GM19397 (cell line): ENCODE measurements around the gene SMG6.
"Not testable (repeated sequence)": the region's sequence is repeated elsewhere in the genome, so short reads cannot be mapped to it uniquely, and the experiment has no call there.

Experiments
- ATAC-seq: cut with Tn5 transposase; IDR thresholded peaks from one replicate; pipeline ENCODE4 v1.9.1; 2021; ENCODE audit warnings: mild to moderate bottlenecking, moderate library complexity; ENCODE audit not compliant: unreplicated experiment

SMG6 gene

DNA sequence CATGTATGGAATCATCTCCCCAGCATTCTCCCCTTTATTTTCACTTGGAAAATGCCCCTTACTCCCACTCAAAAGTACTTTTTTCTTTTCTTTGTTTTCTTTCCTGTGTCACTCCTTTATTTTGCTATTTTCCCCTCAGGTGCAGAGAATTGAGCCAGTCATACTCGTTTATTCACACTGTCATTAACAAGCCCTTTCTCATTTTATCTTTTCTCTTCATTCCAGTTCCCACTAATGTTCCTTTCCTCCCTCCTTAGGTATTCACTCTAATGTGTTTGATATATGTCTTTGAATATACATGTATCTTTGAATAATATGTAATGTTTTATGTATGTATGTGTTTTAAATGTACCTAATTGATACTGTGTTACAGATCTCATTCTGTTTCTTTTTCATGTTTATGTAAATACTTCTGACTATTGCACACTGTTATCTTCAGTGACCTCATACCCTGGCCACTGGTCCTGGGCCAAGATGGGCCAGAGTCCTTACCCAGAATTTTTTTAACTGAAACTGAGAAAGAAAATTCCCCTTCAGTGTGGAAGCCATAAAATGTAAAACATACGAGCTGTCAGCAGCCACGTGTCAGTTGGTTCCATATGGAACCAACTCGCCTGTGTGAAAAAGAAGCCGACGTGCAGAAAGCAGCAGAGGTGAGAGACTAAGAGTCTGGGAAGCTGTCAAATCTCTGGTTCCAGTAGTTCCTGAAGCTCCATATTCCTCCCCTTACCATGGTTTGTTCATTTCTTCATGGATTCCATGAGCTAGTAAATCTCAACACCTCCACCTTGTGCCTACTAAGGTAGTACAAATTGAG, 6.0 kb upstream of the SMG6 start:
- no peak for ATAC-seq

DNA sequence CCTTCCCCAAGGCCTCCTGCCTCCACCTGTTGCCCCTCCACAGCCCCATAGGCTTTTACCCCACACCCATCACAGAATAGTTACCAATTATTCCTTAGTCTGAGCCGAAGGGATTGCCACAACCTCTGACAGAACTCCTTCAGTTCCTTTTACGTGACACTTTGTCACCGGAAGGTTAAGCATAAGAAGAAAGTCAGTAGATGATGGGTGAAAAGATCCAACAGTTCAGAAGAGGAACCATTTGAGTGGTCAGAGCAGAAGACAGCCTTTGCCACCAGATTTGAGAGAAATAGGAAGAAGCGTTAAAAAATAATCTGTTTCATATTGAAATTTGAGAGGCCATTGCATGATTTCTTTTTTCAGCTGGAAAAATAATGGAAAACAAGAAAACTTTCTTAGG, 1.3 kb upstream of the SMG6 start:
- ATAC-seq, result no peak

DNA sequence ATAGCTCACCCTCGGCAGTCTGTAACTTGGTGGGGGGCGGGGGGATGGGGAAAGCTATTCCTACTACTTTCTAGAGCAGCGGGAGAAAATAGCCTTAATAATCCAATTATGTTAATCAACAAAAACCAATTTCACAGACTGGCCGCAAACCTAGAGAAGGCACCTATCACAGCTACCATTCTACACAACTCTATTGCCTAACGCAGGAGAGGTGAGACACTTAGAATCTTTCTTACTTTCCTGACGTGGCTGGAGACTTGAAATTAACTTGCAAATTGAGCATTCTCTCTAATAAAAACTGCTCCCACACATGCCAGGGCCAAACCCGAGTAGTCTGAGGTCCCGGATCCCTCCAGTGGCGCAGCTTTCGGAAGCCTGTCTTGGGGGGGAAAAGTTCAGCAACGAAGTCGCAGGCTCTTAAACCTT, 794 bp downstream of the SMG6 start:
- peak; percentile 3 for ATAC-seq

DNA sequence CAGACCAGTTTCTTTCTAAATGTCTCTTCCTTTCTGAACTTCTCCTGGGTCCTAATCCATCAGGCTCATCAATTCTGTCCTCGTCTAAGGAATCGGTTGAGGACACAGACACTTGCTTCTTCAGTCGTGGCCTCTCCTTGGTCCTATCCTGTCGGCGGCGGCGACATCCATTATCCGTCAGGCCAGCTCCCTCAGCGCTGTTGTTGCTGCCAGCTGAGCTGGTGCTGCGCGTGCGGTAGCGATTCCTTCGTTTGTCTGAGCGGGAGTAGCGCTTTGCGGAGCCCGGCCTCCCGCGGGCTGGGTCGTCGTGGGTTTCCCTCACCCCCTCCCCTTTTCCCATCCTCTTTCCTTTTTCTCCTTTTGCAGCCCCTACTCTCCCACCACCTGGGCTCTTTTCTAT, 3.8 kb downstream of the SMG6 start:
- ATAC-seq, result no peak

DNA sequence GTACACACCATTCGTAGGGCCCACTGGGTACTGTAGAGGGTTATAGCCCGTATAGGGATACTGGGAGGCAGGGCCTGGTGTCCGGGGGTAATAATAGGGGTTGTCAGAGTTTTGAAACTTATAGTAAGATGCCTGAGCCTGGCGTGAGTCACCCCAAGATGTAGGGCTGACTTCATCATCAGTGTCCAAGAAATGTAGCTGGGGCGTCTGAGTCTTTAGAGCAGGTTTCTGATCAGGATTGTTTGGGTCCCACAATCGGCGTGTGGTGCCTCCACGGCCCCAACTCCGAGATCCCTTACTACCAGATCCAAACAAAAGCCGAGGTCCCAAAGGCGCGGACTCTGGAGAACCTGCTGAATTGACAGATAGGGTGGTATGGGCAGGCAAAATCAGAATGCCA, 4.4 kb downstream of the SMG6 start:
- no peak for ATAC-seq

DNA sequence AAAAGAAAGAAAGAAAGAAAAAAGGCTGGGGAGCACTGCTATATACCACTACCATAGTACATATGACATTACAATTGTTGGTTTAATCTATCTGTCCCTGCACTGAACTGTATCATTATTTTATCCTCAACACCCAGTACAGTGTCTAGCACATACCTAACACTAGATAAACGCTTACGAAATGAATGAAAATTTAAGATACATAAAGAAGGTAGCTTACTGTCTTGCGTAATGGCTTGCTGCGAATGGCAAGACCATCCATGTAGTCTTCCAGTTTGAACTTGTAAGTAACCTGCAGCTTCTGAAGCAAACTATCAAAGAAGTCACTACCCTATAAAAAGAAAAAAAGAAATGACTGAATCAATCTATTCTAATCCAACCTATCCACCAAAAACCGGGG, 6.6 kb downstream of the SMG6 start:
- ATAC-seq, result no peak

DNA sequence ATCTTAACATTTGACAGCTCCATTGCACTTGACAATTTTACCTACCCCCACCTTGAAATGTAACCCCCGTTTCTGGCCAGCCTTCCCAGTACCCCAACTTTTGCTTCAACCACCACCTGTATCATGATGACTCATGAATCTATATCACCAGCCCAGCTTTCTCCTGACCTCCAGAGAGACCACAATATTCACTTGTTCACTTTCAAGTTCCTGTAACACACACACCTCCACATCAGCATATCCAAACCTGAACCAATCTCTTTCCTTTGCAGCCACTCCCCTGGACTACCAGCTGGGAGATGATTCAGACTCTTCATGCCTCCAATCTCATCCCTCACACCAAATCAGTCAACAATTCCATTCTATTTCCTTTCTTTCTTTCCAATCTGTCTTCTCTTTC, 8.0 kb downstream of the SMG6 start:
- ATAC-seq, result no peak

DNA sequence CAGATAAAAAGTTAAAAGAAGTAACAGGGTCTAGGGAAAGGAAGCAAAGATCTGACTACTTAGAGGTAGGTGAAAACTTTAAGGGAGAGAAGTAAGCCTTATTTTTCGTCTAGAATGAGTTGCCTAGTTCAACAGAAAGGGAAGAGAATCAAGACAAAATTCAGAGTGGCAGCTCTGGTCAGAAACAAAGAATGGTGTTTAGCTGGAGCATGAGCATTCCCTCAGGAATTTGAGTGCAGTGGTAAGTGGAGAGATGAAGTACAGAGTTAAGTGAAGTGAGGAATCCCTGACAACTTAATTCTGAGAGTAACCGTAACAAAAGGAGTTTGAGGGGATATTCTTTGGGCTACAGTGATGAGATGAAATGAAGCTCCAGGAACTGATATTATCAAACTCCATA, 11.5 kb downstream of the SMG6 start:
- no peak for ATAC-seq

DNA sequence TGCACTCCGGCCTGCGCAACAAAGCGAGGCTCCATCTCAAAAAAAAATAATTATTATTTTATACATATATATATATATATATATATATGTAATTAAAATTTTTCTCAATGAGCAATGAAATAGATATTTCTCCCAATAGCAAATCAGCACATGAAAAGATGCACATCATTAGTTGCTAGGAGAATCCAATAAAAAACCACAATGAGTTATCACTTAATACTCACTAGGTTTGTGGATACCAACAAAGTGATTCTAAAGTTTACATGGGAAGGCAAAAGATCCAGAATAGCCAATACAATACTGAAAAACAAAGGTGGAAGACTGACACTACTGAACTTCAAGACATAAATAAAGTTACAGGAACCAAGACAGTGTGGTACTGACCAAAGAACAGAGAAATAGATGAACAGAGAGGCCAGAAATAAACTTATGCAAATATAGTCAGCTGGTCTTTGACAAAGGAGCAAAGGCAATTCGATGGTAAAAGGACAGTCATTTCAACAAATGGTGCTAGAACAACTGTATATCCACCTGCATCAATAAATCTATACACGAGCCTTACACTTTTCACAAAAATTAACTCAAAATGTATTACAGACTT, 13.6 kb downstream of the SMG6 start:
- ATAC-seq, result no peak

DNA sequence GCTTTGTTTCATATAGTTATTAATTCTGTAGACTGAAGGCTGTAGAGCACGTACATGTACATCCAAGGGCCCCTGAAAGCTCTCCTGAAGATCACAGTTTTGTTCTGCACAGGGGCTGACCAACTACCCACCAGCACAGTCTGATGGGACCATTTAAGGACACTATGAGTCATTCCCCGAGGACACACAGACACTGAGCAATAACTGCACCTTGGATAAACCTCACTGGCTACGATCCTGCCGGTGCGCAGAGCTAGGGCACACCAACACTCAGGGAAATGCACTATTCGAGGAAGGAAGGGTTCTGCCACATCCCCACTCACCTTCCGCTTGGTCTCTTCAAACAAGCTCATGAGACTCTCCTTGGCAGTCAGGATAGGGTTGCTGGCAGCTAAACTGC, 20.3 kb downstream of the SMG6 start:
- no peak for ATAC-seq

DNA sequence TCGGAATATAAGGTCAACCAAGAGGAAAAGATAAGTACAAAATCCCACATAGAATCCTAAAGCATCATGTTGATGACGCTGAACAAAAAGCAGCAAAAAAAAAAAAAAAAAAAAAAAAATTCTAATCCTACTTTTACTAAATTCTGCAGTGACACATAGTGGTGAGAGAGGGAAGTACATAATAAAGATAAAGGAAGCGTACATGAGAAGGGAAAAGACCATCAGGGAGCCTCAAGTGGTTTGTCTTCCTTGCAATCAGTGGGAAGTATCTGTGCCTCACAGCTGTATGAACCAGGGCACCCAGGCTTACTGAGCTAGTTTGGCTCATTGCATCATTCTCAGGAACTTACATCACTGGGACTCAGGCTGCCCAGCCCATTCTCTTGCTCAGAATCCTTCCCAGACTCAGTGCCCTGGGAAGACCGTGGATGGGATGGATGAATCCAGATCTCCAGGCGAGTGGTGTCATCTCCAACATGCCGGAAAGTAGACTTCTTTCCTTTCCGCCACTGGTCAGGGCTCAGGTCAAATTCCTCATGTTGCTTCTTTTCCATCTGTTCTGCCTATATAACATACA, 21.2 kb downstream of the SMG6 start:
- no peak for ATAC-seq

DNA sequence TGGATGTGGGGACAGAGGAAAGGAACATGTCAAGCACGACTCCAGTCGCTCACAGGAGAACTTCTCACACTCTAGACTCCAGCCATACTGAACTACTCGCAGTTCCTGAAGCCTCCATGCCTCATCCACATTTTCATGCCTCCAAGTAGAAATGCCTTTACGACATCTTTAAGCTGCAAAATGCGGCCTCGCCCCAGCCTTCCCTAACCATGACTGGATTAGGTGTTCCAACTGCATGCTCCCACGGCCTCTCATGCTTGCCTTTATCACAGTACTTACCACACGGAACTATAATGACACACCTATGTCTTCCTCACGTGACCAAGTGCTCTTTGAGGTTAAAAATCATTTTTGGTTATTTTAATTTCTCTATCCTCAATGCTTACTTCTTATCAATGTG, 23.9 kb downstream of the SMG6 start:
- no peak for ATAC-seq

DNA sequence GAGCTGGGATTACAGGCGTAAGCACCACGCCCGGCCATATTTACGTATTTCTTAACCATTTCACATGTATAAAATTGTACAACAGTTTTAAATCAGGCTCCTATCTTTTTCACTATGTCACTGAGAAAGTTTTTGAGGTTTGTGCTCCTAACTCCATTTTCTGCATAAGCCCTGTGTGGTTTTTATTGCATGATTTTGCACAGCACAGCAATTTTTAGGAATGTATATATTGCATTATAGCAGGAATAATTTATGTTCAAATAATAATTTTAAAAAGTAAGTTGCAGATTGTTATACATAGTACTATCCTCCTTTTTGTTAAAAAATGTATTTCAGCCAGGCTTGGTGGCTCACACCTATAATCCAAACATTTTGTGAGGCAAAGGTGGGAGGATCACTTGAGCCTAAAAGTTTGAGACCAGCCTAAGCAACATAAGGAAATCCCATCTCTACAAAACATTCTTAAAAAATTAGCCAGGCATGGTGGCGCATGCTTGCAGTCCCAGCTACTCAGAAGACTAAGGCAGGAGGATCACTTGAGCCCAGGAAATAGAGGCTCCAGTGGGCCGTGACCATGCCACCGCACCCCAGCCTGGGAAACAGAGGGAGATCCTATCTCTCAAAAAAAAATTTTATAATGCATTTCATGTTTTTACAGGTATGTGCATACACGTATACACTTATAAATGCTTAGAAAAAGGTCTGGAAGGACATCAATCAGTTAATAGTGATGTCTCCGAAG, 26.0 kb downstream of the SMG6 start:
- no peak for ATAC-seq

DNA sequence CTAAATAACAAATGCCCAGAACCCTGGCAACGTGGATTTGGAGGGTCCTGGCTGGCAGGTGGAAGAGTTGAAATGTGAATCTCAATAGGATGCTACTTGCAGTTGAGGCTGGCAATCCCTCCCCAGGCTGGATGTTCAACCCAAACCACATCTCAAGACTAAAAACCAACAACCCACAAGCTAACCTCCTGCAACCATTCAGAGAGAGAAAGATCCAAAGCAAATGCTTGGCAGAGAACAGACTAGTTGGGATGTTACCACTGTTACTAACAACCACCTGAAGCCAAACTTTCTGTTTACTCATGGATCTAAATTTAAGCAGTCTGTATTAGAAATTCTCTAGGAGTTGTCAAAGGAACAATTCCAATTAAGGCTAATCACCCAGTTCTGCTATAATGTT, 27.9 kb downstream of the SMG6 start:
- ATAC-seq, result no peak

DNA sequence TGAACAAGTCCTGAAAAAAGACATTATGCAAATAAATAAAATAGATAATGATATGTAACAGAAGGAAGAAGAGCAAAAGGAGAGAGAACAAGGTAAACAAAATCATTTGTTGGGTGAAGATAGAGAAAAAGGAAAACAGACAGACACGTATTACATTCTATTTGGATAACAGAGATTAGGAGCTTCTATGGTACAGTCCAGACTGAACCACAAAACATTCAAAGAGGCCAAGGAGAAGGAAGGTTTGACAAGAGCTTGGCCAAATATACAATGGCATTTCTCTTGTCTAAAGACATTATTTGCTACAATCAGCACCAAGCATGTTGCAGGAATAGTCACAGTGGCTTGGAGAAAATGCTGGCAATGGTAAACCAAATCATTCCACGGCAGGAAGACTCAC, 29.2 kb downstream of the SMG6 start:
- ATAC-seq, result no peak

DNA sequence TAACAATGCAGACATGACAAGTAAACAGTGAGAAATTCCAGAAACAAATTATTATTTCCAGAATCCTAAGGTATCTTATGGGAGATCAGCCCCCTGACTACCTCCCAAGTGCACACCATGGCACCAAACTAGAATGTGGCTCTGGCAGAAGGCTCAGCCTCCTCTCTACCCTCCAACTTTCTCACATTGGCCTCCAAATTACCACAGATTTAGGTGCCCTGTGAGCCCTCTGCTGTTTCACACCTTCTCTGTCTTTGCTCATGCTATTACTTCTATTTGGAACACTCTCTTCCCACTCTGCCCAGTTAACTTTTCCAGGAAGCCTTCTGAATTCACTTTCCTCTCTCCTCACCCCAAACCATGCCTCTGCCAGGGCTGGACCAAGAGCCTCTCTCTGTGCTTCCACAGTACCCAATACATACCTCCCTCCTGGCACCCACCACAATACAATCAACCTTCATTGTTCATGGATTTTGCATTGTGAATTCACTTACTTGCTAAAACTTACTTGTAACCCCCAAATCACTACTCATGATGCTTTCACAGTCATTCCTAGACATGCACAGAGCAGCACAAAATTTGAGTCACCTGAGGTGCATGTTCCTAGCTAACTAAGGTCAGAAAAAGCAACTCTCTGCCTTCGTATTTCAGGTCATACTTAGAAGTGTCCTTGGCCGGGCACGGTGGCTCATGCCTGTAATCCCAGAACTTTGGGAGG, 31.4 kb downstream of the SMG6 start:
- ATAC-seq, result no peak

DNA sequence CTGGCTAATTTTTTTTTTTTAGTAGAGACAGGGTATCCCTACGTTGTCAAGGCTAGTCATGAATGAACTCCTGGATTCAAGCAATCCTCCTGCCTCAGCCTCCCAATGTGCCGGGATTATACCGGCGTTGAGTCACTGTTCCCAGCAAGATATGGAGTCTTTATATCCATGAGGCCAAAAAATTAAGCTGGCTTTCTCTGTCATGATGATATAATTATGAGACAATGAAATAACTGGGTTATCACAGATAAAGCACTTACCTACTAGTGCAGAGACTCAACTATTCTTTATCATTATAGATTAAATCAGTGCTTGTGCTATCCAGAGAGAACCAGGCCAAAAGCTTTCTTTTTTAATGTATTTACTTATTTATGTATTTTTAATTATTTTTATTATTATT, 36.2 kb downstream of the SMG6 start:
- ATAC-seq, result no peak

DNA sequence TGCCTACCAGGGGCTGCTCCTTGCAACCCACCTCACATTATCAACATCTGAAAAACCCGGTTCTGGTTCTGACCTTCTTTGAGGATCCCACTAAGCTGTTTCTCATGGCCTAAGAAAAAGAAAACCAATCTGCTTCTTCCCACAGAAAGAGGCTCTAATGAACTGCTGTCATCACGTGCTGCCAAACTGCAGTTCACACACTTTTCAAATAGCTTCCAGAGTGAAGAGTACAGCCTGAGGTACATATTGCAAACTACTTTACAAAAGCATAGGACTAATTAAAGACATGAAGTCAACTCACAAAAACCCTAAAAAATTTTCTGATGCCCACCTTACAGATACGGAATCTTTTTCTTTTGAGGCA, 36.7 kb downstream of the SMG6 start:
- no peak for ATAC-seq

DNA sequence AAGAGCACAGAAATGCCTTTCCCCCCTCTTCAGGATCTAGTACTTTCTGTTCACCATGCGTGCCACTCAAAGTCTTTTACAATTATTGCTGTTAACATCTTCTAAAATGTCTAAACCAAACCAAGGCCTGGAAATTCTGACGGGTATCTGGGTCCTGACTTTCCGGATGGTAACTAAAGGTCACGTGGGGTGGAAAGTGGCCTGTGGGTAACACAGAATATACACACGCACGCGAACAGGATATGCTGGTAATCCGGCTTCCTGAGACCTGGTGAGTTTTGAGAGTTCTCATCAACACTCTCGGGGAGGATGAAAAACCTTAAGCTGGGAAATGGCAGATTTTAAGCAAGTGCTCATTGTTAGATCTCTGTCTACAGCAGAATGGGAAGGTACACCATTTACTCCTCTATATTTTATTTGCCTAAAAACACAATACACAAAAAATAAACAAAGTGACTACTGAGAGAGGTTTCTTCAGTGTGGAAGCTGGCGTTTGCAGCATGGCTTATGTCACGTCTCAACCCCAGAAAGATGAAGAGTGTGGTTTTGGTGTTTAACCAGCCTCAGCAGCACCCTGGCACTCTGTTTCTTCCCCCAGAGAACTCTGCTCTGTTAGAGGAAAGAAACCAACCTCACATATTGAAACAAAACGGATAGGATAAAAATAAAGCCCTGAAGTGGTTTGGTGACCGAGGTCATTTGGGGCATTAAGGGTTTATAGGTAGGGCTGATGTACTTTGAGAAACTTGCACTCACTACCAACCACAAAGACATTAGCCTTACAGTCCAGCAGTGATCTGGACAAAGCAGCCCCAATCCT, 37.3 kb downstream of the SMG6 start:
- ATAC-seq, result peak; percentile 69

DNA sequence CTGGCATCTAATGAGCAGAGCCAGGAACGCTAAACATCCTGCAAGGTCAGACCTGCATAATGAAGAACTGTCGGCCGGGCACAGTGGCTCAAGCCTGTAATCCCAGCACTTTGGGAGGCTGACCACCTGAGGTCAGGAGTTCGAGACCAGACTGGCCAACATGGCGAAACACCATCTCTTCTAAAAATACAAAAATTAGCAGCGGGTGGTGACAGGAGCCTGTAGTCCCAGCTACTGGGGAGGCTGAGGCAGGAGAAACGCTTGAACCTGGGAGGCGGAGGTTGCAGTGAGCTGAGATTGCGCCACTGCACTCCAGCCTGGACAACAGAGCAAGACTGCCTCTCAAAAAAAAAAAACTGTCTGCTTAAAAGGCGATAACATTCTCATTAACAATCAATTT, 38.4 kb downstream of the SMG6 start:
- not testable (repeated sequence) for ATAC-seq
